Stimulated activated naive B cell treated with anti-CD40 and anti-IgM and Interleukin-4, amounts not matched to agents 10 μg/mL and 1 μg/mL and 100 μg/mL, for 72 hours (primary cell): Measurements from ENCODE around the gene DDX31.

Experiments
- ATAC-seq, 2 donors: fragments of 150-1000 bp; cut with Tn5 transposase; replicated peaks; 2 replicates each; pipeline ENCODE4 v1.10.0; 2021; ENCODE audit warnings: moderate library complexity in 1 of 2
- DNase-seq: peaks from one replicate; pipeline ENCODE4 v3.0.0; 2021
- H3K27ac Mint-ChIP-seq: one replicate; pipeline ENCODE4 v1.8.0; 2022; ENCODE audit warnings: mild to moderate bottlenecking, mixed read lengths
- H3K27me3 Mint-ChIP-seq, 2 donors: one replicate each; pipeline ENCODE4 v1.8.0; 2022; ENCODE audit warnings: mixed read lengths in 2 of 2
- H3K36me3 Mint-ChIP-seq, 2 donors: one replicate each; pipeline ENCODE4 v1.8.0; 2022; ENCODE audit warnings: mixed read lengths in 2 of 2, mild to moderate bottlenecking in 1 of 2
- H3K4me1 Mint-ChIP-seq, 2 donors: one replicate each; pipeline ENCODE4 v1.8.0; 2022; ENCODE audit warnings: mixed read lengths in 2 of 2, mild to moderate bottlenecking in 1 of 2
- H3K4me3 Mint-ChIP-seq, 2 donors: one replicate each; pipeline ENCODE4 v1.8.0; 2022; ENCODE audit warnings: mild to moderate bottlenecking in 2 of 2, mixed read lengths in 2 of 2, moderate library complexity in 1 of 2
- H3K9me3 Mint-ChIP-seq, 2 donors: one replicate each; pipeline ENCODE4 v1.8.0; 2022; ENCODE audit warnings: mixed read lengths in 2 of 2, mild to moderate bottlenecking in 1 of 2

Gene DDX31

GRCh38 chr9:132559711-132560110, 110.1 kb downstream of the DDX31 start:
- no peaks in the 10 kb centered on the region for H3K4me1 Mint-ChIP-seq
- no peak overlapping the region for H3K4me3 Mint-ChIP-seq
- DNase-seq (no peak), ATAC-seq (no peak)
- H3K27me3 Mint-ChIP-seq, result peaks cover 17 to 49% of the 10 kb centered on the region in 2 donors
- no peaks in the 10 kb centered on the region for H3K9me3 Mint-ChIP-seq
- no peaks in the 10 kb centered on the region for H3K36me3 Mint-ChIP-seq
- no peak overlapping the region for H3K27ac Mint-ChIP-seq

DNA sequence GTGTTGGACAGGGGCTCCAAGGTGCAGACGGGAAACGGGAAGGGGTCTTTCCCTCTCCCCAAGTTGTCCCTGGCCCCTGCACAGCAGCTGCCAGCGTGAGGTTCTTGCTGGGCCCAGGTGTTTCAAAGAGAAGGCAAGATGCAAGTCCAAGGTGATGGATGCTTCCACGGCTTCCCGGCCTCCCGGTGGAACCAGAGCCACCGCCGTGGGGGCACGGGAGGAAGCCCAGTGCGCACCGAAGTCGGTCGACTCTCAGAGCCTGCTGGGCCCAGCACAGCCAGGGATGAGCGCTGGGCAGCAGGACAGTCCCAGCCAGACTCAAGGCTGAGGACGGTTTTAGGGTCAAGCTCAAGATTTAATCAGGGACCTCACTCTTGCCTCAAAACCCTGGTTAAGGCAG, 112.6 kb downstream of the DDX31 start:
- Mint-ChIP-seq H3K4me3 (no peak overlapping the region), H3K27ac (no peak overlapping the region), H3K36me3 (peaks cover 0 to 4% of the 10 kb centered on the region in 2 donors), H3K27me3 (peaks cover 27 to 51% of the 10 kb centered on the region in 2 donors), H3K9me3 (peaks cover 4 to 6% of the 10 kb centered on the region in 2 donors), H3K4me1 (no peaks in the 10 kb centered on the region)
- DNase-seq (no peak), ATAC-seq (no peak)

DNA sequence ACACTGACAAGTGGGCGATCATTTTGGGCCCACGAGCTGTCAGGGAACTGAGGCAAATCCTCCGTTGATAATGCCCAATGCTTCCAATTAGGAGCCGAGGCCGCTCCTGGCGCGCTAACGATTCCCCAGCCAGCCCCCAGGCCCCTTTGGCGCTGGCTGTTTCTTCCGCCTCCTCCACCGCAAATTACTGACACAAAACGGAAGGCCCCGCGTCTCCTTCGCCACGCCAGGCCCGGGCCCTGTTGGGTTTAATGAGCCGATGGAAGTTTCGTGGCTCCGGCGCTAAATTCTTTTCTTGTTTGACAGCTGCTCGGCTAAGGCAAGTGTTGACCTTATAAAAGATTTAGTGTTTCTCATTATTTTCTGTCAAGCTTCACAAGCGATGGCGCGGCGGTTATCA, 113.1 kb downstream of the DDX31 start:
- no peak overlapping the region for H3K4me3 Mint-ChIP-seq
- peaks cover 0 to 4% of the 10 kb centered on the region in 2 donors for H3K36me3 Mint-ChIP-seq

DNA sequence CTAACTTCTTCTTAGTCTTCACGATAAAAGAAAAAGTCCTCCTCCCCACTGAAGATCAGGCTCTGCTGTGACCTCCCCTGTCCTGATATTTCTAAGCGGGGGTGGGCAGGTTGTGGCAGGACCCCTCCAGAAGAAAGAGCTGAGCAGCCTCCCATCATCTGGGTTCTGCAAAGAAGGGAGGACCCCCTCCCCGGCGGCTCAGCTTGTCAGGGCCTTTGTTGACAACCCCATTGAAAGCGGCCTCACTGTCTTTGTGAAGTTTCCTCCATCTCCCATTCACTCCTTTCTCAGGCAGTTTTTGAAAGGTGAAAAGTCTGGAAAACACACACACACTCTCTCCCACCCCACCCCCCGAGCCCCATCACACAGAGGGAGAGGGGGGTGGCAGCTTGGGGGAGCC, 113.5 kb downstream of the DDX31 start:
- Mint-ChIP-seq H3K4me1 (no peaks in the 10 kb centered on the region), H3K27ac (no peak overlapping the region), H3K36me3 (peaks cover 0 to 4% of the 10 kb centered on the region in 2 donors), H3K9me3 (peaks cover 4 to 6% of the 10 kb centered on the region in 2 donors), H3K4me3 (no peak overlapping the region), H3K27me3 (peaks cover 34 to 50% of the 10 kb centered on the region in 2 donors)
- ATAC-seq, result no peak
- no peak for DNase-seq

More for the DNA sequence above, 113.1 kb downstream of the DDX31 start:
- H3K9me3 Mint-ChIP-seq, result peaks cover 4 to 6% of the 10 kb centered on the region in 2 donors
- H3K27me3 Mint-ChIP-seq, result peaks cover 31 to 51% of the 10 kb centered on the region in 2 donors
- no peak overlapping the region for H3K27ac Mint-ChIP-seq
- no peak for ATAC-seq
- no peaks in the 10 kb centered on the region for H3K4me1 Mint-ChIP-seq
- DNase-seq, result no peak

DNA sequence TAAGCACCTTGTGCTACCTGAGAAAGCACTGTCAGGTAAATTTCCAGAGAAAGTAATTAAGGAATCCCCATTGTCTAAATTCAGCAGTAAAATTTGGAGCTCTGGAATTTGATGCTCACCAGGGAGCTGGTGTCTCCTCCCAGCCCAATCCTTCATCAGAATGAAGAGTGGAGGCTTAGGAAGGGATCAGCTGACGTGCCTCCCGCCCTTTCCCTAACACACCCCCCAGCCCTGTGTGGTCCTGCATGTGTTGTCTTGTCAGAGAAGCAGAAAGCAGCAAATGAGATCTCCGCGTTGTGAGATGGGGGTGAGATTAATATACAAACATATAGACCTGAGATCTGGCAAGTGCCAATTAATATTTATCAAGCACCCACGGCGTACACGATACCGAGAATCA, 114.3 kb downstream of the DDX31 start:
- no peaks in the 10 kb centered on the region for H3K4me1 Mint-ChIP-seq
- ATAC-seq, result no peak
- H3K9me3 Mint-ChIP-seq, result peaks cover 4 to 6% of the 10 kb centered on the region in 2 donors
- peaks cover 36 to 48% of the 10 kb centered on the region in 2 donors for H3K27me3 Mint-ChIP-seq
- DNase-seq, result no peak
- H3K27ac Mint-ChIP-seq, result no peak overlapping the region
- no peak overlapping the region for H3K4me3 Mint-ChIP-seq
- peaks cover 0 to 4% of the 10 kb centered on the region in 2 donors for H3K36me3 Mint-ChIP-seq

- peaks cover 35 to 46% of the 10 kb centered on the region in 2 donors for H3K27me3 Mint-ChIP-seq
Observed at GRCh38 chr9:132554755-132555154, 115.0 kb downstream of the DDX31 start.

DNA sequence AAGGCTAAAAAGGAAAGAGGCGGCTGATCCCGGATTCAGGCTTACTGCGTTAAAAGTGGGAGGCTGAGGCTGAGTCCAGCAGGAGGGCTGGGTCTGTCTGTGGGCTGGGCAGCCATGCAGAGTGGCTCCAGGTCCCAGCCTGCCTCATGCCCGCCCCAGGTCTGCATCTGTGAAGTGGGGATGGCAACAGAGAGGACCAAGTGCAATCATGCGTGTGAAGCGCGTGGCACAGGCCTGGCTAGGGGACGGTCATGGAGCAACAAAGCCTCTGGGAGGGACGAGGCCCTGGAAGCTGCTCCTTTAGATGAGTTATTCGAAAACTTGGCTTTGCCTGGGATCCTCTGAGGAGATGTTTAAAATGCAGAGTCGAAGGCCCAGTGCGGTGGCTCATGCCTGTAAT, 117.7 kb downstream of the DDX31 start:
- no peak overlapping the region for H3K27ac Mint-ChIP-seq
- peaks cover 0 to 4% of the 10 kb centered on the region in 2 donors for H3K36me3 Mint-ChIP-seq
- H3K9me3 Mint-ChIP-seq, result peaks cover 4 to 6% of the 10 kb centered on the region in 2 donors
- H3K4me3 Mint-ChIP-seq, result no peak overlapping the region
- peaks cover 34 to 51% of the 10 kb centered on the region in 2 donors for H3K27me3 Mint-ChIP-seq
- DNase-seq, result no peak
- ATAC-seq, result no peak
- H3K4me1 Mint-ChIP-seq, result no peaks in the 10 kb centered on the region

More at GRCh38 chr9:132554755-132555154, 115.0 kb downstream of the DDX31 start:
- H3K9me3 Mint-ChIP-seq, result peaks cover 4 to 6% of the 10 kb centered on the region in 2 donors
- H3K4me3 Mint-ChIP-seq, result no peak overlapping the region
- peaks cover 0 to 4% of the 10 kb centered on the region in 2 donors for H3K36me3 Mint-ChIP-seq
- no peaks in the 10 kb centered on the region for H3K4me1 Mint-ChIP-seq
- no peak overlapping the region for H3K27ac Mint-ChIP-seq
- DNase-seq (no peak), ATAC-seq (no peak)

GRCh38 chr9:132551556-132551955, 118.2 kb downstream of the DDX31 start:
- ATAC-seq (no peak), DNase-seq (no peak)
- H3K27me3 Mint-ChIP-seq, result peaks cover 34 to 56% of the 10 kb centered on the region in 2 donors
- peaks cover 0 to 4% of the 10 kb centered on the region in 2 donors for H3K36me3 Mint-ChIP-seq
- no peak overlapping the region for H3K4me3 Mint-ChIP-seq
- peaks cover 0 to 3% of the 10 kb centered on the region in 2 donors for H3K4me1 Mint-ChIP-seq
- no peak overlapping the region for H3K27ac Mint-ChIP-seq
- peaks cover 4 to 6% of the 10 kb centered on the region in 2 donors for H3K9me3 Mint-ChIP-seq

GRCh38 chr9:132548751-132549640, 120.8 kb downstream of the DDX31 start:
- Mint-ChIP-seq H3K27me3 (peaks cover 38 to 55% of the 10 kb centered on the region in 2 donors), H3K4me3 (no peak overlapping the region), H3K9me3 (peaks cover 4 to 6% of the 10 kb centered on the region in 2 donors), H3K36me3 (peaks cover 0 to 4% of the 10 kb centered on the region in 2 donors), H3K27ac (no peak overlapping the region), H3K4me1 (peaks cover 3 to 9% of the 10 kb centered on the region in 2 donors)
- ATAC-seq, result no peak
- no peak for DNase-seq

DNA sequence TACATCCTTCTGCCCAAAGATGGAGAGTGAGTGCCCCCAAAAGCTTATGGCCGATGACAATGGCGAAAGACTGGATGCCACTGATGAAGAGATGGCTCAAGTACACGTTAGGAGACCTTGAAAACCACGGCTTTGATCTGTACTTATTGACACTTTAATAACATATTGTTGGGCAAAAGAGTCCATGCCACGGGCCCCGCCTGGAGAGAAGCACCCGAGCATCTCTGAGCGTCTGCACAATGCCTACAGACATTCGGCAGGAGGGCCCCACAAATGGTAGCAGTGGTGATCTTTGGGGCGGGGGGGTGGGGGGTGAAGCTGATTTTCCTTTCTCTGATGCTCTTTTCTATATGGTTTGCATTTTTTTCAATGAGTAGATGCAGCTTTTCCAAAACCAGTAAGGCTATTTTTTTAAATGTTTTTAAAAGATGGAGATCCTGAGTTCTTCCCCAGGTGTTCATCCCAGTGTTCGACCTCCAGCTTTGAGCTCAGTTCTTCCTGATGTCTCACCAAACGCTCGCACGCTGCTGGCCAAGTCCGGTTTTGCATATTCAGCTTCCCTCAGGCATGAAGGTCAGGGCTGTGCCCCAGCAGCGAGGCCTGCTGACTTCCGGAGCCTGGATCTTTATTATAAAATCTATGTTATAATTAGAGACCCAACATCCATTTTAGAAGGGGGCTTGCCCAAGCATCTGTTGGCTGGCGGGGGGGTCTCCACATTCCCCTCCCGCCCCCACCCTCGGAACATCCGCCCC, 121.6 kb downstream of the DDX31 start:
- ATAC-seq (no peak), DNase-seq (no peak)
- Mint-ChIP-seq H3K27ac (no peak overlapping the region), H3K27me3 (peaks cover 37 to 58% of the 10 kb centered on the region in 2 donors), H3K4me1 (peaks cover 3 to 9% of the 10 kb centered on the region in 2 donors), H3K4me3 (no peak overlapping the region), H3K9me3 (peaks cover 1 to 2% of the 10 kb centered on the region in 2 donors), H3K36me3 (no peaks in the 10 kb centered on the region)

DNA sequence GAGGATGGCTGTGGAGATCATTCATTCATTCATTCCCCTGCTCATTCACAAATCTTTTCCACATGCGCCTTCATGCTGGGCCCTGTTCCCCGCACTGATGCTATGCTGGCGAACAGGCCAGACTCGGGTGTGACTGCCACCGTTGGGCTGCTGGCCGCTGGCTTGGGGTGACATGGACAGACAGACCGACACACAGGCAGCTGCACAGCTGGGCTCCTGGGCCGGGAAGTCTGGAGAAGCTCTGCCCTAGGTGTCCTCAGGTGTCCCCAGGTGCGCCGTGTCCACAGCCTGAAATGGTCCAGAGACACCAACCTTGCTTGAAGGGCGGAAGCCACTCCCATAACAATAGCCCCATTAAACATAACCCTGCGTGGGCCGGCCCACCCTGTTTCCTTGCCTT, 122.3 kb downstream of the DDX31 start:
- H3K4me3 Mint-ChIP-seq, result no peak overlapping the region
- H3K36me3 Mint-ChIP-seq, result no peaks in the 10 kb centered on the region
- DNase-seq, result no peak
- H3K27me3 Mint-ChIP-seq, result peaks cover 35 to 62% of the 10 kb centered on the region in 2 donors
- H3K9me3 Mint-ChIP-seq, result no peaks in the 10 kb centered on the region
- peaks cover 3 to 9% of the 10 kb centered on the region in 2 donors for H3K4me1 Mint-ChIP-seq
- no peak for ATAC-seq
- H3K27ac Mint-ChIP-seq, result peak overlapping the region; percentile 22

DNA sequence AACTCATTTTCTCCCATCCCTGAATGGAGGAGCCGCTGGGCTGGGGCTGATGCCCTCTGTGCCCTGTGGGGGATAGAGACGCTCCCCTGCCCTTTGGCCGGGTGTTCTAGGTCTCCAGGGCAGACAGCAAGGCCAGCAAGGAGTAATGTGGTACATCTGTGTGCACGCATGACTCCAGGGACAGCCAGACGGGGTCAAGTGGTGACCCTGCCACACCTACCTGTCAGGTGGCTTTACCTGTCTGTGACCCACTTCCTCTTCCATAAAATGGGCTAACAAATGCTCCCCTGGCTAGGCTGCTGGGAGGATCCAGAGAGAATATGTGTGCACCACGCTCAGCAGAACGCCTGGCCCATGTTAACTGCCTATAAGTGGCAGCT, 122.7 kb downstream of the DDX31 start:
- peaks cover 33 to 60% of the 10 kb centered on the region in 2 donors for H3K27me3 Mint-ChIP-seq
- H3K36me3 Mint-ChIP-seq, result no peaks in the 10 kb centered on the region
- ATAC-seq, result no peak
- DNase-seq, result no peak
- H3K27ac Mint-ChIP-seq, result no peak overlapping the region
- H3K4me1 Mint-ChIP-seq, result peaks cover 3 to 9% of the 10 kb centered on the region in 2 donors
- H3K4me3 Mint-ChIP-seq, result no peak overlapping the region
- no peaks in the 10 kb centered on the region for H3K9me3 Mint-ChIP-seq

DNA sequence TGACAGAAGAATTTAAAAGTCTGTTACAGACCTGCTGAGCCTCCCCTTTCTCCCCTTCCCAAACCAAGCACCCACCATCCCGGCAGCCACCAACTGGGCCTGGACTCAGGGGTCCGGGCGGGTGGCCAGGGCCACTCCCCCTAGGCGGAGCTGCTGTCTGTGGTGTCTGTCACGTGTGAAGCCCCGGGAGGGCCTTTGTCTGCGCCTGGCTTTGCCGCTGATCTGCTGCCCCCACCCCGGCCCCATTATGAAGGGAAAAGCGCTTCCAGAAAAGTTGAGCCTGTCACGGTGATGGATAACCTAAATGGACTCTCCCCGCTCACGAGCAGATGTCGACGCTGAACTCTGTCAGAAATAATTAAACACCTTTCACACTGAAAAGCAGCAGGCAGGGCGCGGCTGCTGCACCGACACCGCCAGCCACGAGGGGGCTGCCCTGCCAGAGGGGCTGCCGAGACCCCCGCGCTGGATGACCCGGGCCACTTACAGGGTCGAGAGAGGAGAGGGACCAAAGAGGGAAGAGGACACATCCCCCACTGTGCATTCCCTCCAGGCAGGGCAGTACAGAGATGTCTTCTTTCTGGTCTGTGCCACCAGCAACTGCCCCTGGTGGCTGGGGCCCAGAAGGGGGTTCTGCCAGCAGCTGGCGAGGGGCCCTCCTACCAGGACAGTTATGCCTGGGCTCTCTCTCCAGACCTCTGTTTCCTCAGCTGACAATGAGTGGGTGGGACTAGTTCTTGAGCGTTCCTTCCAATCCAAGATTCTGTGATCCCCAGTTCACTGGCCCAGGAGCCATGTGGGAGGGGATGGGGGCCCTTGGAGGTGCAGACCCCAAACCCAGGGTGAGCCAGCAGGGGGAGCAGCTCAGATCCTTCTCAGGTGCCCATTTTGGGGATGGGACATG, 123.4 kb downstream of the DDX31 start:
- Mint-ChIP-seq H3K4me3 (peak overlapping the region in 1 of 2 donors; percentile 30), H3K27ac (no peak overlapping the region), H3K27me3 (peaks cover 27 to 54% of the 10 kb centered on the region in 2 donors), H3K36me3 (no peaks in the 10 kb centered on the region), H3K9me3 (no peaks in the 10 kb centered on the region), H3K4me1 (peaks cover 3 to 9% of the 10 kb centered on the region in 2 donors)
- no peak for DNase-seq
- peak; percentile 29 to 36 for ATAC-seq
